Thyroid gland (tissue), 4 donors: ENCODE results near the gene SYCE3. TPM values are rescaled to one million over a fixed set of nuclear protein-coding genes. Genes with fewer than 3 reads are reported as not detected.
"Not testable (repeated sequence)": the region's sequence is repeated elsewhere in the genome, so short reads cannot be mapped to it uniquely, and the experiment has no call there.

Experiments used
- DNase-seq, 2 donors: peaks; one replicate each; pipeline ENCODE4 v3.0.0-alpha.2; 2019
- H3K27ac ChIP-seq, 3 donors: fragments of 200-600 bp; sonication (generic); 1 replicate in 2 of 3; 2 replicates in 1 of 3; pipeline ENCODE4 v1.5.1; 2016 to 2019; ENCODE audit warnings: mild to moderate bottlenecking in 1 of 3, moderate library complexity in 1 of 3
- H3K27me3 ChIP-seq: fragments of 200-600 bp; sonication (generic); one replicate; pipeline ENCODE4 v1.5.1; 2019
- H3K36me3 ChIP-seq, 2 donors: fragments of 200-600 bp; sonication (generic); one replicate each; pipeline ENCODE4 v1.5.1; 2016 to 2019
- H3K4me1 ChIP-seq, 2 donors: fragments of 200-600 bp; sonication (generic); one replicate each; pipeline ENCODE4 v1.5.1; 2017 to 2019
- H3K4me3 ChIP-seq, 3 donors: fragments of 200-600 bp; sonication (generic); replicated peaks in 1 of 3; 1 replicate in 2 of 3; 2 replicates in 1 of 3; pipeline ENCODE4 v1.5.1; 2016; ENCODE audit warnings: mild to moderate bottlenecking in 1 of 3
- H3K9me3 ChIP-seq: fragments of 200-600 bp; sonication (generic); one replicate; pipeline ENCODE4 v1.5.1; 2017
- CTCF ChIP-seq, 6 experiments: fragments of 200-600 bp in 3 of 6; fragments of 450-650 bp in 3 of 6; sonication (generic) in 3 of 6; IDR thresholded peaks; one replicate each; pipeline ENCODE4 v1.5.1; 2016 to 2019; ENCODE audit warnings: antibody characterized with exemption in 6 of 6, mild to moderate bottlenecking in 2 of 6, inconsistent platforms in 1 of 6, moderate library complexity in 1 of 6
- POLR2A ChIP-seq, 2 donors: fragments of 450-650 bp; IDR thresholded peaks; one replicate each; pipeline ENCODE4 v1.6.1; 2017; ENCODE audit warnings: antibody characterized with exemption in 2 of 2, mild to moderate bottlenecking in 2 of 2, moderate library complexity in 1 of 2
- WGBS, 2 donors: methylation state at CpG; one replicate each; pipeline ENCODE4 v1.1.5; 2017; 5-methylcytosine and 5-hydroxymethylcytosine counted together
- intact Hi-C: fragments of 100-400 bp; cut with DNase I; formaldehyde crosslinking; loops from one replicate; pipeline ENCODE4 v1.15.1; 2023
- total RNA-seq, 4 donors: library from RNA; depleted of rRNA; stranded (reverse); fragments of >200 nt; gene quantifications; one replicate each; pipeline ENCODE4 v1.2.3, GENCODE V29; 2016

SYCE3 gene
- total RNA-seq, 4 donors from 2014 or later = 3.5 to 6.0 (median 4.3) TPM; not detected in 1

GRCh38 chr22:50520826-50521453 lies 41.8 kb downstream of the SYCE3 start:
- Histone ChIP-seq H3K4me3 (no peak overlapping the region), H3K4me1 (peaks cover 7 to 10% of the 10 kb centered on the region in 2 donors), H3K9me3 (no peaks in the 10 kb centered on the region), H3K36me3 (peaks cover 29 to 45% of the 10 kb centered on the region in 2 donors), H3K27me3 (no peaks in the 10 kb centered on the region), H3K27ac (no peak overlapping the region)
- intact Hi-C loops = loop anchor here (5.0 kb wide), 1 partner anchor 61 kb away; the partner anchor contains the start of gene CHKB
- no peak for DNase-seq
- no peak for TF ChIP-seq CTCF (IDR thresholded peaks at IDR 0.05)
- TF ChIP-seq POLR2A (IDR thresholded peaks at IDR 0.05) = no peak
- WGBS, 2 donors = 91 to 95% methylated on average over 11 to 13 of the region's 13 CpGs

- H3K4me1 ChIP-seq = peaks cover 7 to 10% of the 10 kb centered on the region in 2 donors
- WGBS, 2 donors = 98% methylated on average over 8 of the region's 8 CpGs
- H3K27ac ChIP-seq, DNase-seq, H3K27me3 ChIP-seq, H3K4me3 ChIP-seq, H3K9me3 ChIP-seq: not testable (repeated sequence)
- H3K36me3 ChIP-seq = peaks cover 29 to 45% of the 10 kb centered on the region in 2 donors
- intact Hi-C loops = loop anchor here (5.0 kb wide), 1 partner anchor 62 kb away; the partner anchor contains the start of gene CHKB
These were observed 42.5 kb downstream of the SYCE3 start for GRCh38 chr22:50520184-50520583.

- no peak for DNase-seq
- Histone ChIP-seq H3K36me3 (peaks cover 29 to 45% of the 10 kb centered on the region in 2 donors), H3K4me3 (no peak overlapping the region), H3K9me3 (no peaks in the 10 kb centered on the region), H3K27me3 (no peaks in the 10 kb centered on the region), H3K27ac (no peak overlapping the region), H3K4me1 (peaks cover 0 to under 1% of the 10 kb centered on the region in 2 donors)
- whole genome bisulfite sequencing, 2 donors = 97 to 98% methylated on average over 5 to 7 of the region's 8 CpGs
- TF ChIP-seq POLR2A (IDR thresholded peaks at IDR 0.05) (no peak), CTCF (IDR thresholded peaks at IDR 0.05) (no peak)
- intact Hi-C loops = no loop called here
These were observed 43.6 kb downstream of the SYCE3 start for GRCh38 chr22:50519151-50519550.

- no peak for DNase-seq
- intact Hi-C loops = no loop called here
- WGBS, 2 donors = 100% methylated on average over 1 to 3 of the region's 7 CpGs
- peaks cover 29 to 42% of the 10 kb centered on the region in 2 donors for H3K36me3 ChIP-seq
- H3K27me3 ChIP-seq = no peaks in the 10 kb centered on the region
- H3K9me3 ChIP-seq = no peaks in the 10 kb centered on the region
- H3K4me3 ChIP-seq = no peak overlapping the region
- no peaks in the 10 kb centered on the region for H3K4me1 ChIP-seq
- TF ChIP-seq CTCF (IDR thresholded peaks at IDR 0.05) = no peak
- no peak for TF ChIP-seq POLR2A (IDR thresholded peaks at IDR 0.05)
- H3K27ac ChIP-seq = no peak overlapping the region
These were observed 44.1 kb downstream of the SYCE3 start for GRCh38 chr22:50518606-50519005.

- DNase-seq = no peak
- H3K27ac ChIP-seq = no peak overlapping the region
- H3K9me3 ChIP-seq = no peaks in the 10 kb centered on the region
- no peaks in the 10 kb centered on the region for H3K27me3 ChIP-seq
- intact Hi-C loops = no loop called here
- no peaks in the 10 kb centered on the region for H3K4me1 ChIP-seq
- H3K4me3 ChIP-seq = no peak overlapping the region
- TF ChIP-seq POLR2A (IDR thresholded peaks at IDR 0.05) (no peak), CTCF (IDR thresholded peaks at IDR 0.05) (no peak)
- 88 to 95% methylated on average over 3 to 17 of the region's 20 CpGs for WGBS, 2 donors
- peaks cover 19 to 33% of the 10 kb centered on the region in 2 donors for H3K36me3 ChIP-seq
These were observed 45.0 kb downstream of the SYCE3 start for GRCh38 chr22:50517495-50518260.
